DND-41 (cell line): ENCODE data around the gene ZNF101.

ENCODE experiments used
- CTCF ChIP-seq: IDR thresholded peaks from 2 replicates; pipeline ENCODE4 v1.5.1; 2012; ENCODE audit warnings: borderline replicate concordance, low read length, moderate library complexity, mild to moderate bottlenecking; ENCODE audit not compliant: poor library complexity, severe bottlenecking; ENCODE audit errors: extremely low read depth
- EZH2 ChIP-seq: IDR thresholded peaks from 3 replicates; pipeline ENCODE4 v1.6.1; 2012; ENCODE audit warnings: borderline replicate concordance, low read depth, mild to moderate bottlenecking, moderate library complexity, low read length, inconsistent platforms; ENCODE audit not compliant: severe bottlenecking

GRCh38 chr19:19661675-19662251 is 6.9 kb upstream of the ZNF101 start:
- TF ChIP-seq CTCF, result no peak
- no peak for TF ChIP-seq EZH2
